LNCaP clone FGC (cell line): ENCODE results near the gene OR1D5.
A peak's percentile ranks its signal among the peaks of the same experiment; 100 is the strongest.

Experiments used
- DNase-seq: peaks from one replicate; pipeline ENCODE4 v3.0.0-alpha.2; 2011; ENCODE audit warnings: low read depth
- H3K4me3 ChIP-seq: 2 replicates; pipeline ENCODE4 v1.5.1; 2011; ENCODE audit warnings: mild to moderate bottlenecking, low read depth, low read length, control low read depth
- CTCF ChIP-seq: IDR thresholded peaks from 2 replicates; pipeline ENCODE4 v1.5.1; 2012; ENCODE audit warnings: mild to moderate bottlenecking; ENCODE audit not compliant: control insufficient read depth, insufficient read depth; ENCODE audit errors: extremely low read depth

OR1D5 gene

GRCh38 chr17:3022197-3022596 is 41.2 kb downstream of the OR1D5 start:
- DNase-seq: no peak
- no peak for TF ChIP-seq CTCF
- no peak overlapping the region for H3K4me3 ChIP-seq

GRCh38 chr17:3020381-3020780 is 43.0 kb downstream of the OR1D5 start:
- TF ChIP-seq CTCF: no peak
- no peak overlapping the region for H3K4me3 ChIP-seq
- DNase-seq: no peak

- TF ChIP-seq CTCF: no peak
- no peak overlapping the region for H3K4me3 ChIP-seq
- DNase-seq: no peak
These were observed 43.6 kb downstream of the OR1D5 start for GRCh38 chr17:3019761-3020160.

- no peak overlapping the region for H3K4me3 ChIP-seq
- no peak for TF ChIP-seq CTCF
- DNase-seq: no peak
These were observed 45.5 kb downstream of the OR1D5 start for GRCh38 chr17:3017936-3018335.

GRCh38 chr17:3015890-3016289 is 47.5 kb downstream of the OR1D5 start:
- no peak for TF ChIP-seq CTCF
- no peak for DNase-seq
- no peak overlapping the region for H3K4me3 ChIP-seq

GRCh38 chr17:3012926-3013581 is 50.4 kb downstream of the OR1D5 start:
- no peak overlapping the region for H3K4me3 ChIP-seq
- peak; percentile 89 for TF ChIP-seq CTCF
- DNase-seq: no peak
